Fibroblast of villous mesenchyme (primary cell): Measurements from ENCODE around the gene ITGA8. TPM values are rescaled to one million over a fixed set of nuclear protein-coding genes. Genes with fewer than 3 reads are reported as not detected.

ENCODE experiments used
- DNase-seq: peaks from one replicate; pipeline ENCODE4 v3.0.0-alpha.2; 2010; ENCODE audit warnings: low read depth
- H3K4me3 ChIP-seq: 2 replicates; pipeline ENCODE4 v1.5.1; 2011; ENCODE audit warnings: low read depth, mild to moderate bottlenecking, low read length
- CTCF ChIP-seq: IDR thresholded peaks from 2 replicates; pipeline ENCODE4 v1.5.1; 2012; ENCODE audit warnings: low read depth, mild to moderate bottlenecking, low read length; ENCODE audit not compliant: insufficient read depth
- total RNA-seq: library from RNA; depleted of rRNA; stranded (reverse); fragments of >200 nt; gene quantifications from 2 replicates; pipeline ENCODE4 v1.2.3, GENCODE V29; 2012

Gene ITGA8
- total RNA-seq, 1 donor: 1.3 TPM

GRCh38 chr10:15510963-15511362 is 208.8 kb downstream of the ITGA8 start:
- TF ChIP-seq CTCF: no peak
- H3K4me3 ChIP-seq: no peak overlapping the region
- DNase-seq: no peak

- H3K4me3 ChIP-seq: no peak overlapping the region
- DNase-seq: no peak
- no peak for TF ChIP-seq CTCF
Observed at GRCh38 chr10:15505329-15505728, 214.4 kb downstream of the ITGA8 start.

- peak; percentile 30 for DNase-seq
- TF ChIP-seq CTCF: no peak
- H3K4me3 ChIP-seq: no peak overlapping the region
Observed at GRCh38 chr10:15504101-15504840, 215.5 kb downstream of the ITGA8 start.

- no peak for DNase-seq
- H3K4me3 ChIP-seq: no peak overlapping the region
- no peak for TF ChIP-seq CTCF
Observed at GRCh38 chr10:15494850-15495506, 224.7 kb downstream of the ITGA8 start.

- no peak for TF ChIP-seq CTCF
- H3K4me3 ChIP-seq: no peak overlapping the region
- DNase-seq: no peak
Observed at GRCh38 chr10:15491856-15492642, 227.7 kb downstream of the ITGA8 start.

- no peak for TF ChIP-seq CTCF
- DNase-seq: no peak
- no peak overlapping the region for H3K4me3 ChIP-seq
Observed at GRCh38 chr10:15489431-15489830, 230.3 kb downstream of the ITGA8 start.
